Endothelial cell of umbilical vein (primary cell): ENCODE measurements around the gene SHISA7.

Source experiments
- CTCF ChIP-seq, 2 donors: IDR thresholded peaks; 1 replicate in 1 of 2; 2 replicates in 1 of 2; pipeline ENCODE4 v1.5.1; 2011; ENCODE audit warnings: low read length in 2 of 2, mild to moderate bottlenecking in 2 of 2, moderate library complexity in 2 of 2, control low read depth in 1 of 2, inconsistent platforms in 1 of 2, low read depth in 1 of 2; ENCODE audit not compliant: insufficient read depth in 1 of 2; ENCODE audit errors: extremely low read depth in 1 of 2
- EZH2 ChIP-seq: IDR thresholded peaks from 2 replicates; pipeline ENCODE4 v1.6.1; 2012; ENCODE audit warnings: borderline replicate concordance, low read depth, mild to moderate bottlenecking, moderate library complexity, low read length, inconsistent platforms; ENCODE audit not compliant: severe bottlenecking
- JUN ChIP-seq: IDR thresholded peaks from 2 replicates; pipeline ENCODE4 v1.6.1; 2011; ENCODE audit warnings: borderline replicate concordance, low read depth; ENCODE audit not compliant: insufficient read length, insufficient read depth
- MAX ChIP-seq: IDR thresholded peaks from 2 replicates; pipeline ENCODE4 v1.6.1; 2011; ENCODE audit not compliant: insufficient read depth, insufficient read length
- POLR2A ChIP-seq: IDR thresholded peaks from 2 replicates; pipeline ENCODE4 v1.6.1; 2012; ENCODE audit warnings: low read depth, mild to moderate bottlenecking, control low read depth, low read length
- POLR2AphosphoS5 ChIP-seq: IDR thresholded peaks from 2 replicates; pipeline ENCODE4 v1.6.1; 2012; ENCODE audit warnings: low read depth, mild to moderate bottlenecking, control low read depth, low read length, moderate library complexity; ENCODE audit not compliant: insufficient read depth

DNA sequence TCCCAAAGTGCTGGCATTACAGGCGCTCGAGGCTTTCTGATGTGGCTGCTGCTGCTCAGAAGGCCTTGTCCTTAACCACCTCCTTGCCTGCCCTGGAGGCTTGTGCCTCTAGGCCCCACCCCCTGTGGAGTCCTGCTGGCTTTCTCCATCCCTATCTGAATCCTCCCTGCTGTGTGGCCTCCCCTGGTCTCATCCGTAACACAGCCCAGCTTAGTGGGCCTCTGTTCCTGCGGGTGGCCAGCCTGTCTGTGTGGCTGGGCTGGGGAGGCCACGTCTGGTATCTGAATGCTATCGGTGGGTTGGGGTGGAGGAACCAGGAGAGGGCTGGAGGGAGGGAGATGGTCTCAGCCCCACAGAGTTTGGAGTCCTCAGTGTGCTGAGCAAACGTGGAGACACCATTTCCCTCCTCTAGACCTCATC, 52.6 kb downstream of the SHISA7 start:
- TF ChIP-seq CTCF (IDR thresholded peaks at IDR 0.05; ENCODE audit: extremely low read depth in 1 of 2, insufficient read depth in 1 of 2, low read depth in 1 of 2, low read length in 2 of 2) (no peak), POLR2AphosphoS5 (no peak), JUN (no peak), EZH2 (no peak), POLR2A (no peak), MAX (no peak)
